T-helper 9 cell (primary cell): ENCODE measurements around the gene ADGRB3.
"Not testable (repeated sequence)": the region's sequence is repeated elsewhere in the genome, so short reads cannot be mapped to it uniquely, and the experiment has no call there.

Source experiments
- DNase-seq: peaks from one replicate; pipeline ENCODE4 v3.0.0-alpha.2; 2020

The ADGRB3 gene

DNA sequence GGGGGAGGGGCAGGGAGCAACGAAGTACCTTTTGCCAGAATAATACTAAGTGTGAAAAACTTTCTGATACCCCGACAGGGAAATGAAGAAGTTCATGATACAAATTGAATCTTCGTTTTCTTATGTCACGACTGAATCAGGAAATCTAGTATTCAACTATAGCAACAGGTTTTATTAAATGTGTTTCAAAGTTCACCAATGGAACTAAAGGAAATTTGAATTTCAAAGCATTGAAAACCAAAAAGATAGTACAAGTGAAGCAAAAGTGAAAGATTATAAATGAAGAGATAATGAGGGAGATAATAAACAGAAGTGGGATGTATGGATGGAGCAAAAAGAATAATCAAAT lies 333.2 kb downstream of the ADGRB3 start:
- no peak for DNase-seq

DNA sequence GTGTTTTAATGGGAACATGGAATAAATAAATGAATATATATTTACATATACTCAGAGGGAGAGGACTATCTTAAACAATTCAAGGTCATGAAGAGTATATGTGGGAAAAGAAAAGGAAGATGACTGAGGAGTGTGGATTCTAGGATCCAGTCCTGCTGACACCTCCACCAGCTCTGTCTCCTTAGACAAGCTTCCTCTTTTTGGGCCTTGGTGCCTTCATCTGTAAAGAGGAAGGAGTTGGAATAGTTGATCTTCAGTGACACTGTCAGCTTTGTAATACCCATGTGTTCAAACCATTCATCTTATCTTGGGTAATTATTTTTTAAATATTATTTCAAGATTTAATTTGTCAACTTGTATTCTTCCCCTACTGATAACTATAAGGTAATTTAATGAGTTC lies 338.0 kb downstream of the ADGRB3 start:
- no peak for DNase-seq

DNA sequence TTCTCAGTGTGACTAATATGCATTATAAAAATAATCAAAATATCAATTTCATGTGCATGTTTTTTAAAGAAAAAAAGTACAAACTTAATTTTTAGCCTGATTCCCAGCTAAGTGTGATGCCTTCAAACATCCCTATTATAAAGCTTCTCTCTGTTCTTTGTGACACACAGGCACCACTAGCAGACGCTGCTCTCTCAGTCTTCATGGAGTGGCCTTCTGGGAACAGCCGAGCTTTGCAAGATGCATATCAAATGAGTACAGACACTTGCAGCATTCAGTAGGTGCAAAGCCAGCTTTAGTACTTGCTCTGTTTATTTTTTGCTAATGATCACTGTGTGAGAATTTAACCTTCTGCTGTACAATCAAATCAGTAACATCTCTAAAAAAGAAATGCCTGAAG lies 340.0 kb downstream of the ADGRB3 start:
- DNase-seq, result no peak

GRCh38 chr6:68975816-68976215 lies 340.7 kb downstream of the ADGRB3 start:
- DNase-seq, result no peak

DNA sequence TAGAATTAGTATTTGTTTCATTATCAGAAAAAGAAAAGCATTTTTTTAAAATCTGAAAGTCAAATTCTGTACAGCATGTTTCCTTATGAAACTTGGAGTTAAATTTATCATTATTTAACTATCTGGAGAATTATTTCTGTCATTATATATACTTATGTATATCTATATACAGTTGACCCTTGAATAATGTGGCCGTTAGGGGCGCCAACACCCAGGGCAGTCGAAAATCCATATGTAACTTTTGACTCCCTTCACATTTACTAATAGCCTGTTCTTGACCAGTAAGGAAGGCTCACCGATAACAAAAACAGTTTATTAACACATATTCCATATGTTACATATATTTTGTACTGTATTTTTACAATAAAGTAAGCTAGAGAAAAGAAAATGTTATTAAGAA lies 341.2 kb downstream of the ADGRB3 start:
- DNase-seq, result no peak

DNA sequence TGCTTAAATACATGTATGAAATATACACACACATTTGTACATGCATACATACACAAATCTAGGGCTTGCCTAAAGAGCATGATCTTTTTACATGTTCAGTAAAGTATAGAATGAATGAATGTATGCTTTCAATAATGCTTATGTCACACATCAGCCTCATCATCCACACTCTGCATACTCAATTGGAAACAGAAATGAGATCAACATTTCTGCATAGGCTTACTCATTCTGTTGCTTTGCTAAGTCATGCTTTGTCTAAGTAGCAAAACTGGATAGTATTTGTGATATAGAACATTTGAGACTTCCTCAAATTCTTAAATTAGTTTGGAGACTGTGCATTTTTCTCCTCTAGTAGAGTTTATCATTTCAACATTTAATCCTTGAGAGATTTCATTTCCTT lies 343.3 kb downstream of the ADGRB3 start:
- no peak for DNase-seq

DNA sequence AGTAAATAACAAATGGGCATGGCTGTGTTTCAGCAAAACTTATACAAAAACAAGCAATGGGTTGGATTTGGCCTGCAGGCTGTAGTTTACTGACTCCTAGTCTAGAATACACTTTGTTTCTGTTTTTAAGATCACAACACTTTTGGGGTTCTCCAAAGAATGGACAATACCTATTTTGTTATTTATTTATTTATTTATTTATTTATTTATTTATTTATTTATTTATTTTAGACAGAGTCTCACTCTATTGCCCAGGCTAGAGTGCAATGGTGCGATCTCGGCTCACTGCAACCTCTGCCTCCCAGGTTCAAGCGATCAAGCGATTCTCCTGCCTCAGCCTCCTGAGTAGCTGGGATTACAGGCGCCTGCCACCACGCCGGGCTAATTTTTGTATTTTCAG lies 346.6 kb downstream of the ADGRB3 start:
- not testable (repeated sequence) for DNase-seq

DNA sequence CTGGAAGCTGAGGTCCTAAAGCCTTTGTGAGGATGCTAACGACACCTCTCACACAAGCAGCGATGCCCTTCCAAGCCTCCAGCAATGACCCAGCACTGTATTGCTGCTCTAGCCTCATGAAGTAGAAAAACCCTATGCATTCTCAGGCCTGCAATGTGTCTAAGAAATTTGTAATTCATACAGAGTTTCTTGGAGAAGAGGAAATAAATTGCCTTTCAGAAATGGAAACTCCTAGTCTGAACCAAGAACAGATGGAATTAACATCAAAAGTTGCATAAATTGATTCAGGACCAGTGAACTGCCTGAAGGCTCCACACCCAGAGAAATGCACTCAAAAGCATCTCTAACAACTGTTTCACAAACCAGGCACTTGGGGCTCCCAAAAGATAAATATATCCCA lies 353.6 kb downstream of the ADGRB3 start:
- no peak for DNase-seq

DNA sequence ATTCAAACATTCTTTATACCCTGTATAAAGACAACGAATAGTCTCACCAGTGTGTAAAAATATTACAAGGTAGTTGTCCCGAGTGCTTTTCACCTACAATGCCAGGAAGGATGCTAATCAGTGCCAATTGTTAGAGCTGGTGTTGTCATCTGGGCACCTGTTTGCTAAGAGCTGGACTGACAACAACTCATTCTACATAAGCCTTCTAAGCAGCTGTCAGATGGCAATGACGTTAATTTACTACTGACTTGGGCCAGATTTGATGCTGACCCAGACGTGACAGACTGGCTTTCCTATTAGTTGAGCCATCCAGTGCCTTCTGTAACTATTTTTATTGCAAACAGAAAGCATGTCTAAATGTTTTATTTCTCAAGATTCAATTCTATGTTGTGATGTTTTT lies 355.2 kb downstream of the ADGRB3 start:
- no peak for DNase-seq

GRCh38 chr6:68993911-68994310 lies 358.8 kb downstream of the ADGRB3 start:
- DNase-seq, result no peak

DNA sequence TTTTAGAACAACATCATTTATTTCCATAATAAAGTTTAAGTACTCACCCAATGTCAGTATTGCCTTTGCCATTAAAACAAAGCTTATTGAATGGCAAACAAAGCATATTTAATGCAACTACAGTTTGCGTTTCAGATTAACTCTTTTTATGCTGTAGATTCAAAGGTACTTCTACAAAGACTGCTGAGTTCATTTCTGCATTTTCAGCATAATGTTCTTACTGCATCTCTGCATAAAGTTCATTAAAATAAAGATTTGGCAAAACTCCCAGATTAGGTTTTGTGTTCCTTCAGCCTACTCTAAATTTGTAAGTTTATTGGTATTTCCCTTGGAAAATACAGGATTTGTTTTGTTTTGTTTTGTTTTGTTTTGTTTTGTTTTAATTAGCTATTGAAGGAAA lies 359.4 kb downstream of the ADGRB3 start:
- DNase-seq, result no peak

GRCh38 chr6:69005199-69005598 lies 370.1 kb downstream of the ADGRB3 start:
- no peak for DNase-seq

GRCh38 chr6:69007781-69008180 lies 372.7 kb downstream of the ADGRB3 start:
- no peak for DNase-seq

GRCh38 chr6:69012211-69012610 lies 377.1 kb downstream of the ADGRB3 start:
- DNase-seq, result no peak

DNA sequence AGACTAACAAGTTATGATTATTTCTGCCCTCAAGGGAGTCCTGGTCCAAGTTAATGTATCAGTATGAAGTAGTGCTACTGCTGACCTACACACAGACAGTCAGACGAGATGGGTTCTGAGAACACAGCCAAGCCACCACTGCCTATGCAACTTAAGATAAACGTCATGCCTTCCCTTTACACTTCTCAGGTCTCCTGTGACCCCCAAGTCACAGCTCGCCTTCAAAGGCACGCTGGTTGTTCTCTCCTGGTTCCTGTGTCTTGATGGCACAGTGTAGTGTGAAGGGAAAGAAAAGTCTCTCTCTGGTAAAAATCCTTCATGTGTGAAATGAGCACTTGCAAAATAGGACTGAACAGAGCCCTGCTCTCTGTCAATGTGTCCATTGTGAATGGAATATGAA lies 377.8 kb downstream of the ADGRB3 start:
- no peak for DNase-seq

- no peak for DNase-seq
Measured at GRCh38 chr6:69018906-69019305, 383.8 kb downstream of the ADGRB3 start.

DNA sequence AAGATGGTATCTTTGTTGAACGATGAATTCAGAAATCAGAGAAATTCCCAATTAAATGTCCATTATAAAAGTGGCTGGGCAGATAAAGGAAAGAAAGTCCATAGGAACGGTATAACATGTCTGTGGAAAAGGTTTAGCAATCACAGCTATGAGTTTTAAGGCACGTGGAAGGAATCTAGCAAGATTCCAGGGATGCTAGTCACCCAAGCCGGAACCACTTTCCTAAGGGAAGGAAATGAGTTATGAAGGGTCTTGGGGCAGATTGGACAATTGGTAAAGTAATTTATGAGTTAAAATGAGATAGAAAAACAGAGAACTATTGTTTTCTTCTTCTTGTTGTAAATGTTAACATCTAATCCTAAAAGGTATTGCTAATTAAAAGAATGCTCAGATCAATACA lies 384.8 kb downstream of the ADGRB3 start:
- no peak for DNase-seq

DNA sequence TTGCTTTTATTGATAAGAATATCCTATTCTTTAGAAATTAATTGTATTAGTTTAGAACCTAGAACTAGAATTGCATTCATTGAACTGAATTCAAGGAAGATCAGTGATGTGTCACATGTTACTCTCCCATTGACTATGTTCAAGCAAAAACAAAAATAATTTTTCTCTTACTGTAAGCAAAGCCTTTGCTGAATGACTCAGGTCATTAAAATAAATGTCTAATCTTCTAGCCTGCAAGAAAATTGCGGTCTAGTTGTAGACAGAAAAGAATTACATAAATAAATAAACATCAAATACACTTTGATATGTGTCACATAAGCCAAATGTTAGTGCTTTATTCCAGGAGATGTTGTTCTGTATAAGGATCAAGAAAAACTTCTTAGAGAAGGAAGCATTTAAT lies 387.9 kb downstream of the ADGRB3 start:
- DNase-seq, result no peak

- DNase-seq, result no peak
Measured at GRCh38 chr6:69026243-69026642, 391.2 kb downstream of the ADGRB3 start.

GRCh38 chr6:69026715-69027114 lies 391.6 kb downstream of the ADGRB3 start:
- DNase-seq, result no peak

DNA sequence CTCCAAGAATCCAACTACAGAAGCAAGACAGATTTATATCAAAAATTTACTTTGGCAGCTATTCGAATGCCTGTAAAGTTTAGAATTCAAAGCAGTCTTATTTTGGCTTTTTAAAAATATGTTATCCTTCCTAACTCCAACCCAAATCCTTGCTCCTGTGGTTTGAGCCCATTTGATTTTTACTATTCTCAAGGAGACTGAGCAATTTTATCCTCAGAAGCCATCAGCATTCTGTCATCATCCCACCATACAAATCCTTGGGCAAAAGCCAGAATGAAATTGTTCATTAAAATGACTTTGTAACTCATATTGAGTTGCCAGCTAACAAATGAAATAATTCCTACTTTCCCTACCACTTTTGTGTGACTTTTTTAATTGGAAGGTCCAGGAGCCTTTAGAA lies 392.8 kb downstream of the ADGRB3 start:
- no peak for DNase-seq

DNA sequence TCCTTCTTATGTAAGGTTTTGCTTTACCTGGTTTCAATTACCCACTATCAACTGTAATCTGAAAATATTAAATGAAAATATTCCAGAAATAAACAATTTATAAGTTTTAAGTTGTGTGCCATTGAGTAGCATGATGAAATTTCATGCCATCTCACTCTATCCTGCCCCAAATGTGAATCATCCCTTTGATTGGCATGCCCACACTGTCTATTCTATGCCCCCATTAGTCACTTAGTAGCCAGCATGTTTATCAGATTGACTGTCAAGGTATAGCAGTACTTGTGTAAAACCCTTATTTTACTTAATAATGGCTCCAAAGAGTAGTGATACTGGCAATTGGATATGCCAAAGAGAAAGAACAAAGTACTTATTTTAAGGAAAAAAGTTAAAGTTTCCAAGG lies 403.8 kb downstream of the ADGRB3 start:
- DNase-seq, result no peak

DNA sequence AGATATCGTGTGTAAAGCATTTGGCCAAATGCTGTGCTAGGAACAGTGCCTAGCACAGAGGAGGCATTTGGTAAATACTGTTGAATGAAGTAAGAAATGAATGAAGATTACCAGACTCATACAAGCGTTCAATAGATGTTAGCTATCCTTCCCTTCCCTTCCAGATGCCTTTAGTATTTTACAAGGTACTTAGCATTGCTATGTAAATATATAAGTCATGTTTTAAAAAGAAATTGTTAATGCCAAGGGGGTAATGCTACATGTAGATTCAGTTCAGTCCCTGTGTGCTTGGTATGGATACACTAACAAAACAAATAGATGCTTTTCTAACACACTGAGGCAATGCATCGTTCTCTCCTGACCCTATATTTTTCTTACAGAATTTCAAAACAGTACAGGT lies 407.2 kb downstream of the ADGRB3 start:
- DNase-seq, result no peak

DNA sequence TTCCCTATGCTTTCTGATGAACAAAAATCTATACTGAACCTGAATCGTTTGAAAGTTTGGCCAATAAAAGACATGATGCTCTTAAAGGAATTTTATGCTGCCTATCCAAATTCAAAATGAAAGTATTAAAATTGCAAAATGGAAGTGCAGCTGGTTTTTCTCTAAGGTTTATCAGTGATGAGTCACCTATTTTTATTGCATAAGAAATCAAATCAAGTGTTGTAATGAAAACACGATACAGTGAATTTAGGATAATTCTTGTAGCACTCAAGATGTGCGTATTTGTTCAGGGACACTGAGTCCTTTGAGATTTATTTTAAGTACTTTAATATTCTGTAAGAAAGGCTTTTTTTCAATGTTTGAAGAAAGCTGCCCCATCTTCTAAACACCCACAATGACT lies 409.5 kb downstream of the ADGRB3 start:
- DNase-seq, result no peak

- DNase-seq, result no peak
Measured at GRCh38 chr6:69059413-69059812, 424.3 kb downstream of the ADGRB3 start.

- no peak for DNase-seq
Measured at GRCh38 chr6:69061066-69061465, 426.0 kb downstream of the ADGRB3 start.
